Smooth muscle cell (in vitro differentiated cells): Measurements from ENCODE around the gene CLDN15. TPM values are rescaled to one million over a fixed set of nuclear protein-coding genes. Genes with fewer than 3 reads are reported as not detected.

Source experiments
- DNase-seq: peaks from one replicate; lab custom pipeline; 2025; ENCODE audit not compliant: unreplicated experiment; lab: John Stamatoyannopoulos, UW
- H2AFZ ChIP-seq: fragments of 200-600 bp; sonication (generic); 2 replicates; pipeline ENCODE4 v1.6.0; 2016; ENCODE audit warnings: antibody characterized with exemption, low read depth, mild to moderate bottlenecking
- H3F3A ChIP-seq: fragments of 200-600 bp; sonication (generic); 2 replicates; pipeline ENCODE4 v1.6.0; 2017; ENCODE audit warnings: antibody characterized with exemption, low read depth
- H3K27ac ChIP-seq: fragments of 200-600 bp; sonication (generic); 2 replicates; pipeline ENCODE4 v1.5.1; 2016; ENCODE audit warnings: low read depth, mild to moderate bottlenecking
- H3K27me3 ChIP-seq: fragments of 200-600 bp; sonication (generic); 2 replicates; pipeline ENCODE4 v1.6.1; 2016; ENCODE audit warnings: low read depth, mild to moderate bottlenecking
- H3K36me3 ChIP-seq: fragments of 200-600 bp; sonication (generic); 2 replicates; pipeline ENCODE4 v1.5.1; 2016; ENCODE audit warnings: low read depth
- H3K4me1 ChIP-seq: fragments of 200-600 bp; sonication (generic); 2 replicates; pipeline ENCODE4 v1.5.1; 2016; ENCODE audit warnings: low read depth
- H3K4me2 ChIP-seq: fragments of 200-600 bp; sonication (generic); 2 replicates; pipeline ENCODE4 v1.6.0; 2016; ENCODE audit warnings: mild to moderate bottlenecking
- H3K4me3 ChIP-seq: fragments of 200-600 bp; sonication (generic); 2 replicates; pipeline ENCODE4 v1.5.1; 2016; ENCODE audit warnings: mild to moderate bottlenecking
- H3K79me2 ChIP-seq: fragments of 200-600 bp; sonication (generic); 2 replicates; pipeline ENCODE4 v1.6.0; 2016; ENCODE audit warnings: low read depth, mild to moderate bottlenecking
- H3K9ac ChIP-seq: fragments of 200-600 bp; sonication (generic); 2 replicates; pipeline ENCODE4 v1.6.0; 2016; ENCODE audit warnings: low read depth
- H3K9me3 ChIP-seq: fragments of 200-600 bp; sonication (generic); replicated peaks from 2 replicates; pipeline ENCODE4 v1.5.1; 2016; ENCODE audit warnings: low read depth
- H4K20me1 ChIP-seq: fragments of 200-600 bp; sonication (generic); 2 replicates; pipeline ENCODE4 v1.6.0; 2016; ENCODE audit warnings: low read depth
- WGBS: methylation state at CpG from one replicate; pipeline ENCODE4 v1.1.7; 2016; ENCODE audit warnings: low lambda C conversion rate; 5-methylcytosine and 5-hydroxymethylcytosine counted together
- polyA plus RNA-seq: library from polyadenylated mRNA; unstranded; fragments of >200 nt; fragmentation: Nextera tagmentation; extraction: Ambion mirVana; gene quantifications from 2 replicates; pipeline ENCODE4 v1.2.1, GENCODE V29; 2016
- small RNA-seq: library from RNA; depleted of rRNA; stranded (forward); fragments of <200 nt; gene quantifications from one replicate; pipeline ENCODE3, GENCODE V24; 2014
- total RNA-seq: library from RNA; depleted of rRNA; stranded (reverse); fragments of >200 nt; gene quantifications from 2 replicates; pipeline ENCODE4 v1.2.3, GENCODE V29; 2014
- TF ChIP-seq, protein P1 (sequence below): fragments of 200-600 bp; sonication (generic); IDR thresholded peaks from 2 replicates; pipeline ENCODE4 v1.5.1; 2017; ENCODE audit warnings: borderline replicate concordance, mild to moderate bottlenecking, antibody characterized with exemption; ENCODE audit not compliant: insufficient read depth, poor library complexity, severe bottlenecking

Gene CLDN15
- total and polyA plus RNA-seq, 2 experiments from 2014 or later, result 3.0 to 4.0 TPM

GRCh38 chr7:101186194-101186593, 51.4 kb downstream of the CLDN15 start:
- no peaks in the 10 kb centered on the region for H3K9me3 ChIP-seq
- H3K27me3 ChIP-seq, result peaks cover 3% of the 10 kb centered on the region
- H4K20me1 ChIP-seq, result no peaks in the 10 kb centered on the region
- no peaks in the 10 kb centered on the region for H3K79me2 ChIP-seq
- peaks cover 10% of the 10 kb centered on the region for H3F3A ChIP-seq
- H3K27ac ChIP-seq, result no peak overlapping the region
- no peak overlapping the region for H3K4me3 ChIP-seq
- no peaks in the 10 kb centered on the region for H3K4me1 ChIP-seq
- no peak for DNase-seq
- no peaks in the 10 kb centered on the region for H3K36me3 ChIP-seq
- TF ChIP-seq, protein P1, sequence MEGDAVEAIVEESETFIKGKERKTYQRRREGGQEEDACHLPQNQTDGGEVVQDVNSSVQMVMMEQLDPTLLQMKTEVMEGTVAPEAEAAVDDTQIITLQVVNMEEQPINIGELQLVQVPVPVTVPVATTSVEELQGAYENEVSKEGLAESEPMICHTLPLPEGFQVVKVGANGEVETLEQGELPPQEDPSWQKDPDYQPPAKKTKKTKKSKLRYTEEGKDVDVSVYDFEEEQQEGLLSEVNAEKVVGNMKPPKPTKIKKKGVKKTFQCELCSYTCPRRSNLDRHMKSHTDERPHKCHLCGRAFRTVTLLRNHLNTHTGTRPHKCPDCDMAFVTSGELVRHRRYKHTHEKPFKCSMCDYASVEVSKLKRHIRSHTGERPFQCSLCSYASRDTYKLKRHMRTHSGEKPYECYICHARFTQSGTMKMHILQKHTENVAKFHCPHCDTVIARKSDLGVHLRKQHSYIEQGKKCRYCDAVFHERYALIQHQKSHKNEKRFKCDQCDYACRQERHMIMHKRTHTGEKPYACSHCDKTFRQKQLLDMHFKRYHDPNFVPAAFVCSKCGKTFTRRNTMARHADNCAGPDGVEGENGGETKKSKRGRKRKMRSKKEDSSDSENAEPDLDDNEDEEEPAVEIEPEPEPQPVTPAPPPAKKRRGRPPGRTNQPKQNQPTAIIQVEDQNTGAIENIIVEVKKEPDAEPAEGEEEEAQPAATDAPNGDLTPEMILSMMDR, result no peak
- no peak overlapping the region for H2AFZ ChIP-seq
- no peak overlapping the region for H3K4me2 ChIP-seq
- no peak overlapping the region for H3K9ac ChIP-seq
- WGBS, result 88% methylated on average over 6 of the region's 6 CpGs

DNA sequence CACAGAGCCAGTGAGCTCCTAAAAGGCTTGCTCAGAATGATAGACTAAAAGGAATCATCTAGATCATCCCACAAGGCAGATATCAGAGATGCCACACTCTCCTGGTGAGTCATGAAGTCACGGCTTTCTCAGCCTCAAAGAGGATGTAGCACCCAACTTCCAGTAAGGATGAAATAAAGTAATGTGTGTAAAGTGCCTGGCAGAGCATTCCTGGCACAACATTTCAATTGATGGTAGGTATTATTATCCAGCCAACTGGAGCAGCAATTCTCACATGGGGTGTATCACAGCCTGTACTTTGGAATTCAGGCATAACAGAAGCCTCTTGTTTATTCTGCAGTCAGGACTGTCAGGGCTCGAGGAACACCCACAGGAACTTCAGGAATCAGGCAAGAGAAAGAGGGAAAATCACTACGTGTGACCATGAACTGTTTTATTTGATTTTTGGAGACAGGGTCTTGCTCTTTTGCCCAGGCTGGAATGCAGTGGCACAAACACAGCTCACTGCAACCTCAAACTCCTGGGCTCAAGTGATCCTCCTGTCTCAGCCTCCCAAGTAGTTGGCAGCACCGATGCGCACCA, 52.3 kb downstream of the CLDN15 start:
- Histone ChIP-seq H4K20me1 (no peaks in the 10 kb centered on the region), H3K4me1 (peaks cover under 1% of the 10 kb centered on the region), H3K79me2 (no peaks in the 10 kb centered on the region), H2AFZ (no peak overlapping the region), H3F3A (peaks cover 10% of the 10 kb centered on the region), H3K9ac (no peak overlapping the region), H3K36me3 (no peaks in the 10 kb centered on the region), H3K9me3 (no peaks in the 10 kb centered on the region), H3K4me3 (no peak overlapping the region), H3K27me3 (peaks cover 12% of the 10 kb centered on the region), H3K4me2 (peak overlapping the region; percentile 59), H3K27ac (peak overlapping the region; percentile 19)
- 45% methylated on average over 5 of the region's 5 CpGs for WGBS
- no peak for DNase-seq
- TF ChIP-seq, protein P1, result no peak

Small RNA genes within 50 kb of the gene (small RNA-seq; reads per million reads assigned to genes)
- not detected for gene RNU6-1104P

Other genes starting within 250 kb of the CLDN15 start
- gene MUC17, start 217.7 kb downstream of the CLDN15 start, total RNA-seq, result 0.13 TPM in 1 of 2 replicates, not detected in the other
- 0.06 TPM in 1 of 2 replicates, not detected in the other for gene MUC17, start 217.7 kb downstream of the CLDN15 start, polyA plus RNA-seq
- 2.5 and 5.4 TPM in 2 replicates for gene TRIM56, start 152.3 kb downstream of the CLDN15 start, total RNA-seq
- 11.0 and 11.2 TPM in 2 replicates for gene TRIM56, start 152.3 kb downstream of the CLDN15 start, polyA plus RNA-seq
- 387 and 435 TPM in 2 replicates for gene SERPINE1, start 110.7 kb downstream of the CLDN15 start, total RNA-seq
- gene SERPINE1, start 110.7 kb downstream of the CLDN15 start, polyA plus RNA-seq, result 460 and 495 TPM in 2 replicates
- 104 and 105 TPM in 2 replicates for gene AP1S1, start 83.3 kb downstream of the CLDN15 start, total RNA-seq
- 44.0 and 51.2 TPM in 2 replicates for gene AP1S1, start 83.3 kb downstream of the CLDN15 start, polyA plus RNA-seq
- gene VGF, start 72.2 kb downstream of the CLDN15 start, total RNA-seq, result 0.85 TPM in 1 of 2 replicates, not detected in the other
- 0.20 and 0.25 TPM in 2 replicates for gene VGF, start 72.2 kb downstream of the CLDN15 start, polyA plus RNA-seq
- gene NAT16, start 57.5 kb downstream of the CLDN15 start, total RNA-seq, result not detected in 2 replicates
- gene NAT16, start 57.5 kb downstream of the CLDN15 start, polyA plus RNA-seq, result not detected in 2 replicates
- gene MOGAT3, start 36.8 kb downstream of the CLDN15 start, total RNA-seq, result not detected in 2 replicates
- 0.38 TPM in 1 of 2 replicates, not detected in the other for gene MOGAT3, start 36.8 kb downstream of the CLDN15 start, polyA plus RNA-seq
- gene PLOD3, start 20.2 kb downstream of the CLDN15 start, total RNA-seq, result 58.4 and 63.5 TPM in 2 replicates
- 150 and 168 TPM in 2 replicates for gene PLOD3, start 20.2 kb downstream of the CLDN15 start, polyA plus RNA-seq
- 100 and 102 TPM in 2 replicates for gene ZNHIT1, start 19.6 kb downstream of the CLDN15 start, total RNA-seq
- gene ZNHIT1, start 19.6 kb downstream of the CLDN15 start, polyA plus RNA-seq, result 116 and 123 TPM in 2 replicates
- 97.7 and 98.4 TPM in 2 replicates for gene FIS1, start 7.3 kb upstream of the CLDN15 start, total RNA-seq
- gene FIS1, start 7.3 kb upstream of the CLDN15 start, polyA plus RNA-seq, result 174 and 200 TPM in 2 replicates
- gene IFT22, start 84.0 kb upstream of the CLDN15 start, total RNA-seq, result 36.8 and 52.7 TPM in 2 replicates
- gene IFT22, start 84.0 kb upstream of the CLDN15 start, polyA plus RNA-seq, result 46.2 and 51.9 TPM in 2 replicates
- 4.9 and 6.1 TPM in 2 replicates for gene COL26A1, start 125.1 kb upstream of the CLDN15 start, total RNA-seq
- 7.4 and 13.2 TPM in 2 replicates for gene COL26A1, start 125.1 kb upstream of the CLDN15 start, polyA plus RNA-seq